ENCODE results near the gene KCNMB3. TPM values are rescaled to one million over a fixed set of nuclear protein-coding genes. Genes with fewer than 3 reads are reported as not detected.
"Not testable (repeated sequence)": the region's sequence is repeated elsewhere in the genome, so short reads cannot be mapped to it uniquely, and the experiment has no call there.

The KCNMB3 gene
- total RNA-seq, 2 donors from 2014 or later = 6.5 to 8.2 TPM

DNA sequence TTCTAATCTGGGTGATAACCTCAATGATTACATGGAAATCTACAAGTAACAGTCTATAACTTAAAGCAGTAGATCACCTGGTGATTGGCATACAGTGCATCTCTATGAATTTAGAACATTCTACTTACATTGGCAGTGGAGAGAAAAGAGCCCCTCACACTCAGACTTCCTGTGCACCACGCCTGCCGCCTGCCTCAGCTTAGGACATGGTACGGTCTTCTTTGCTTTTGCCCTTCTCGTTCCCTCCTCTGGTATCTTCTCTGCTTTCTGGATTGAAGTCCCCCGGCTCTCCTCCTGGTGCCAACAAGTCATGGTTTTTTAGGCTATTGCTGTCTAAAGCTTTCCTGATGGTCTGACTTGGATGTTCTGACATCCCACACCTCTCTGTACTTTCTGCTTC is 7.9 kb upstream of the KCNMB3 start:
- Histone ChIP-seq H3K36me3 (replicated peaks in 1 of 2; ENCODE audit: insufficient read depth in 1 of 2, low read depth in 2 of 2) (no peaks in the 10 kb centered on the region), H3K27ac (no peak overlapping the region), H3K9me3 (peaks cover 0 to 7% (median 0%) of the 10 kb centered on the region in 3 donors), H3K4me1 (peaks cover 17% of the 10 kb centered on the region), H3K4me3 (no peak overlapping the region), H3K27me3 (no peaks in the 10 kb centered on the region)
- WGBS, 2 donors = 86 to 91% methylated on average over 5 of the region's 5 CpGs
- TF ChIP-seq CTCF (IDR thresholded peaks at IDR 0.05) (no peak), POLR2A (IDR thresholded peaks at IDR 0.05) (no peak)
- DNase-seq (no peak), ATAC-seq (no peak)
- intact Hi-C loops (cut with DNase I) = no loop called here

- H3K4me3 ChIP-seq; H3K27ac ChIP-seq; H3K36me3 ChIP-seq (replicated peaks in 1 of 2; ENCODE audit: insufficient read depth in 1 of 2, low read depth in 2 of 2); H3K9me3 ChIP-seq; ATAC-seq; H3K27me3 ChIP-seq; intact Hi-C loops (cut with DNase I); DNase-seq: not testable (repeated sequence)
- H3K4me1 ChIP-seq = peaks cover 17% of the 10 kb centered on the region
- 93 to 95% methylated on average over 11 of the region's 11 CpGs for WGBS, 2 donors
Observed at GRCh38 chr3:179257742-179258141, 6.8 kb upstream of the KCNMB3 start.

DNA sequence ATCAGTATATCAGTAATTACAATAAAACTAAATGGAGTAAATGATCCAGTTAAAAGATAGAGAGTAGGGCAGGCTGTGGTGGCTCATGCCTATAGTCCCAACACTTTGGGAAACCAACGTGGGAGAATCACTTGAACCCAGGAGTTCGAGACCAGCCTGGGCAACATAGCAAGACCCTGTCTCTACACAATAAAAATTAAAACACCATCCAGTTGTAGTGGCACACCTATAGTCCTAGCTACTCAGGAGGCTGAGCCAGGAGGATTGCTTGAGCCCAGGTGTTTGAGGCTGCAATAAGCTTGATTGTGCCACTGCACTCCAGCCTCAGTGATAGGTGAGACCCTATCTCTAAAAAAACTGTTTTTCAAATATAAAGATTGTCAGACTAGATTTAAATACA is 5.9 kb upstream of the KCNMB3 start:
- WGBS, 2 donors = 89 to 93% methylated on average over 2 of the region's 2 CpGs
- peaks cover 17% of the 10 kb centered on the region for H3K4me1 ChIP-seq
- no peaks in the 10 kb centered on the region for H3K27me3 ChIP-seq
- no peak overlapping the region for H3K27ac ChIP-seq
- H3K4me3 ChIP-seq = no peak overlapping the region
- no peaks in the 10 kb centered on the region for H3K36me3 ChIP-seq (replicated peaks in 1 of 2; ENCODE audit: insufficient read depth in 1 of 2, low read depth in 2 of 2)
- ATAC-seq (no peak), DNase-seq (no peak)
- intact Hi-C loops (cut with DNase I) = no loop called here
- peaks cover 0 to 7% (median 0%) of the 10 kb centered on the region in 3 donors for H3K9me3 ChIP-seq
- TF ChIP-seq POLR2A (IDR thresholded peaks at IDR 0.05) (no peak), CTCF (IDR thresholded peaks at IDR 0.05) (no peak)

DNA sequence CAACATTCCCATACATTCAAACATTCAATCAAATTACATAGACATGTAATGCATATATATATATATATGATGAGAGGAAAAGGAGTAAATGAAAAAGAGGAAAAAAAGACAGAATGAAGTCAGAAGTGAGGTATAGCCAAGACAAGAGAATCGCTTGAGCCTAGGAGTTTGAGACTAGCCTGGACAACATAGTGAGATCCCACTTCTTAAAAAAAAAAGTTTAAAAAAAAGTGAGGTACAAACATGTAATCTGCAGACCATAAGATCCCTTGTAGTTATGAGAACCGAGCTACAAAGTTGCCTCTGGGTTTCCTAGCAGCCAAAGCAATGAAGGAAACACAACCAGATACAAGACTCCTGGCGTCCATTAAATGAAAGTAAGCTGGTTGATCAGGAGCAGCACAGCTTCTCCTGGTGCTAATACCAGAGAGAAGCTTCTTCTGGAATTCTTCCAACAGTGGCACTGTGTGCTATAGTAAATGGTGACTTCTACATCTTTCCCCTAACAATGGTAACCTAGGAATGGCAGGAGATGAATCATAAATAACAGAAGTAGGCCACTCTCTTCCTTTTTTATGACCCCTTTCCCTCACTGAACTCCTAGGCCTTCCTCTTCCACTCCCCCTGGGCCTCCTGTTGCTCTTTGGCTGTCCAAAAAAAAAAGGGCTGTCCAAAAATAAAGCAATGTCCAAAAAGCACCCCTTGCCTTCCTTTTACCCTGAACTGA is 3.5 kb downstream of the KCNMB3 start:
- 94 to 95% methylated on average over 3 of the region's 3 CpGs for WGBS, 2 donors
- no peak overlapping the region for H3K27ac ChIP-seq
- no peaks in the 10 kb centered on the region for H3K9me3 ChIP-seq
- H3K27me3 ChIP-seq = no peaks in the 10 kb centered on the region
- TF ChIP-seq POLR2A (IDR thresholded peaks at IDR 0.05) (no peak), CTCF (IDR thresholded peaks at IDR 0.05) (no peak)
- DNase-seq (no peak), ATAC-seq (no peak)
- H3K4me1 ChIP-seq = peaks cover 11% of the 10 kb centered on the region
- no peaks in the 10 kb centered on the region for H3K36me3 ChIP-seq (replicated peaks in 1 of 2; ENCODE audit: insufficient read depth in 1 of 2, low read depth in 2 of 2)
- intact Hi-C loops (cut with DNase I) = no loop called here
- no peak overlapping the region for H3K4me3 ChIP-seq

- DNase-seq (no peak), ATAC-seq (no peak)
- 71 to 81% methylated on average over 1 of the region's 1 CpG for WGBS, 2 donors
- intact Hi-C loops (cut with DNase I) = no loop called here
- TF ChIP-seq POLR2A (IDR thresholded peaks at IDR 0.05) (no peak), CTCF (IDR thresholded peaks at IDR 0.05) (no peak)
- H3K9me3 ChIP-seq = no peaks in the 10 kb centered on the region
- H3K27ac ChIP-seq = no peak overlapping the region
- H3K36me3 ChIP-seq (replicated peaks in 1 of 2; ENCODE audit: insufficient read depth in 1 of 2, low read depth in 2 of 2) = no peaks in the 10 kb centered on the region
- no peaks in the 10 kb centered on the region for H3K27me3 ChIP-seq
- H3K4me1 ChIP-seq = no peaks in the 10 kb centered on the region
- H3K4me3 ChIP-seq = no peak overlapping the region
Observed at GRCh38 chr3:179244878-179245277, 6.0 kb downstream of the KCNMB3 start.

DNA sequence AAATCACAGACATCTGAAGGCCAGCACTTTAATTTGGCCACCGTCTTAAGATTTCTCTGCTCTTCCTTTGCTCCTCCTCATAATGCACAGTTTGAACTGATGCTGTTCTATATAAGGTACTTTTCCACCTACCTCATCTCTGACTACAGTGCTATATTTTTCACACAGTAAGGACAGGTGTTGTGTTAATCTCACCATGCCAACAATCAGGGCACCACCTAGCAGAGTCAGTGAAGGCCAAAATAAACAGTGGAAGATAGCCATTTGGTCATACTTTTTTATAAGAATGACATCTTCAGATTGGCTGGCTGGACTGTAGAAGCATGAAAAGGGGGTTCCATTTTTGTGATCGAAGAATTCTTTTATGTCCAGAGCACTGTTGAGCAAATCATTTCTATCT is 8.1 kb downstream of the KCNMB3 start:
- H3K4me3 ChIP-seq; H3K9me3 ChIP-seq; H3K4me1 ChIP-seq; H3K27me3 ChIP-seq; intact Hi-C loops (cut with DNase I); DNase-seq; H3K36me3 ChIP-seq (replicated peaks in 1 of 2; ENCODE audit: insufficient read depth in 1 of 2, low read depth in 2 of 2); H3K27ac ChIP-seq: not testable (repeated sequence)
- peak; percentile 69 for ATAC-seq
- WGBS, 2 donors = 84 to 90% methylated on average over 1 of the region's 2 CpGs

DNA sequence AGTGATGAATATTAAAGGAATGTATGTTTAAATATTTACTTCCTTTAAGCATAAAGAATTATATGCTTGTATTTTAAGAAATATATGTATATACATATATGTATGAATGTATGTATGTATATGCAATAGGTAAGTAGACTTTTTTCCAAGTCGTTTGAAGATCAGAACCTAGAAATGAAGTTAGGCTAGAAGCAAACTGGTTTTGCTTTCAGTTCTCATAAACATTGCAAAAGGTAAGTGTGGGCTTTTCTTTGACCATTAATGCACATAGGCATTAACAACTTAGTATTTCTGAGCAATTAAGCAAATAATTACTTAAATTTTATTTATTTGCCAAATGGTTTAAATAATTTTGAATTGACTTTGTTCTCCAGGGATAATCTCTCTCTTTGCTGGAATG is 10.6 kb downstream of the KCNMB3 start:
- intact Hi-C loops (cut with DNase I); H3K4me3 ChIP-seq; H3K27ac ChIP-seq; H3K36me3 ChIP-seq (replicated peaks in 1 of 2; ENCODE audit: insufficient read depth in 1 of 2, low read depth in 2 of 2); H3K4me1 ChIP-seq; H3K27me3 ChIP-seq; DNase-seq; H3K9me3 ChIP-seq; ATAC-seq: not testable (repeated sequence)
- WGBS, 2 donors = 47 to 70% methylated on average over 1 of the region's 1 CpG

Measured in body of pancreas (tissue), 4 donors.